Stimulated activated naive CD8-positive, alpha-beta T cell treated with anti-CD3 and anti-CD28 coated beads, Interleukin-15, amount 100 ng/mL, for 72 hours (primary cell): Measurements from ENCODE around the gene NEB.
"Not testable (repeated sequence)": the region's sequence is repeated elsewhere in the genome, so short reads cannot be mapped to it uniquely, and the experiment has no call there.

ENCODE experiments used
- ATAC-seq: fragments of 150-1000 bp; cut with Tn5 transposase; 2 replicates; pipeline ENCODE4 v1.10.0; 2021; ENCODE audit warnings: mild to moderate bottlenecking, moderate library complexity
- DNase-seq, 2 donors: peaks; one replicate each; pipeline ENCODE4 v3.0.0; 2021 to 2022
- H3K27ac Mint-ChIP-seq, 2 donors: one replicate each; pipeline ENCODE4 v1.8.0; 2022; ENCODE audit warnings: mild to moderate bottlenecking in 2 of 2, mixed read lengths in 2 of 2, moderate library complexity in 2 of 2
- H3K27me3 Mint-ChIP-seq: one replicate; pipeline ENCODE4 v1.8.0; 2022; ENCODE audit warnings: mixed read lengths
- H3K4me1 Mint-ChIP-seq: one replicate; pipeline ENCODE4 v1.8.0; 2022; ENCODE audit warnings: mild to moderate bottlenecking, mixed read lengths
- H3K4me3 Mint-ChIP-seq, 2 donors: one replicate each; pipeline ENCODE4 v1.8.0; 2022; ENCODE audit warnings: mild to moderate bottlenecking in 2 of 2, mixed read lengths in 2 of 2, moderate library complexity in 1 of 2
- H3K9me3 Mint-ChIP-seq, 2 donors: one replicate each; pipeline ENCODE4 v1.8.0; 2022; ENCODE audit warnings: mixed read lengths in 2 of 2

The NEB gene

DNA sequence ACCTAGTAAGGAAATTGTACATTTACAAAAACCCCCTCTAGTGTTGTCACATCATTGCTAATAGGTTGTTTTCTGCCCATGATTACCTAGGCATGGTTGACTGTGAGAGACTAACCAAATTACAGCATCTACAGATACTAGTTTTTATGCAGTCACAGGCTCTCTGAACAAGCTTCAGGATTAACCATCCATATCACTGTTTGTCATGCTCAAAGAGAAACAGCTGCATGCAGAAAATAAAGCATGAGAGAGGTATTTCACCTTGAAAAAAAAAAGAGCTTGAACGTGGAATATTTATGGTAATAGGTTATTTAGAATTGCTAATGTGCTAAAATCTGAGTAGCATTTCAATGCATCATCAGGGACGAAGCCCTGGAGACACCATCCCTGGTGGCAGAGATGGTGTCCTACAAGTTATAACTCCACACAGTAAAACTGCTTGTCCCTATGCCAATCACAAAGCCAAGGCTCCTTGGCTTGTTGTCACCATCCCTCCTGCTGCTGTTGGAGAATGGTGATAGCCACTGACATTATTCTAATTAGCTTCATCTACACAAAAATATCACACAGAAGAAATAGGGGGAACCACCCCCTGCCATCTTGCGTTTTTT, 5.4 kb downstream of the NEB start:
- no peak for ATAC-seq
- Mint-ChIP-seq H3K9me3 (peaks cover 0 to 3% of the 10 kb centered on the region in 2 donors), H3K4me1 (no peaks in the 10 kb centered on the region), H3K27me3 (no peaks in the 10 kb centered on the region), H3K27ac (no peak overlapping the region), H3K4me3 (no peak overlapping the region)
- no peak for DNase-seq

- no peak for DNase-seq
- no peaks in the 10 kb centered on the region for H3K4me1 Mint-ChIP-seq
- no peak overlapping the region for H3K4me3 Mint-ChIP-seq
- H3K27ac Mint-ChIP-seq, result no peak overlapping the region
- H3K9me3 Mint-ChIP-seq, result peaks cover 0 to 5% of the 10 kb centered on the region in 2 donors
- no peak for ATAC-seq
- H3K27me3 Mint-ChIP-seq, result no peaks in the 10 kb centered on the region
Measured at GRCh38 chr2:151727593-151728552, 6.4 kb downstream of the NEB start.

GRCh38 chr2:151721161-151721560, 13.1 kb downstream of the NEB start:
- DNase-seq, result no peak
- H3K27me3 Mint-ChIP-seq, result no peaks in the 10 kb centered on the region
- no peak overlapping the region for H3K4me3 Mint-ChIP-seq
- no peaks in the 10 kb centered on the region for H3K4me1 Mint-ChIP-seq
- ATAC-seq, result no peak
- peaks cover 0 to 10% of the 10 kb centered on the region in 2 donors for H3K9me3 Mint-ChIP-seq
- H3K27ac Mint-ChIP-seq, result no peak overlapping the region

- Mint-ChIP-seq H3K27ac (peak overlapping the region in 1 of 2 donors; percentile 21), H3K4me3 (no peak overlapping the region), H3K9me3 (peaks cover 0 to 10% of the 10 kb centered on the region in 2 donors), H3K27me3 (no peaks in the 10 kb centered on the region), H3K4me1 (no peaks in the 10 kb centered on the region)
- ATAC-seq (no peak), DNase-seq (no peak)
Measured at GRCh38 chr2:151720521-151720920, 13.8 kb downstream of the NEB start.

- Mint-ChIP-seq H3K4me3 (no peak overlapping the region), H3K9me3 (peaks cover 0 to 6% of the 10 kb centered on the region in 2 donors), H3K4me1 (no peaks in the 10 kb centered on the region), H3K27me3 (no peaks in the 10 kb centered on the region), H3K27ac (no peak overlapping the region)
- DNase-seq, result no peak
- no peak for ATAC-seq
Measured at GRCh38 chr2:151718796-151719195, 15.5 kb downstream of the NEB start.

DNA sequence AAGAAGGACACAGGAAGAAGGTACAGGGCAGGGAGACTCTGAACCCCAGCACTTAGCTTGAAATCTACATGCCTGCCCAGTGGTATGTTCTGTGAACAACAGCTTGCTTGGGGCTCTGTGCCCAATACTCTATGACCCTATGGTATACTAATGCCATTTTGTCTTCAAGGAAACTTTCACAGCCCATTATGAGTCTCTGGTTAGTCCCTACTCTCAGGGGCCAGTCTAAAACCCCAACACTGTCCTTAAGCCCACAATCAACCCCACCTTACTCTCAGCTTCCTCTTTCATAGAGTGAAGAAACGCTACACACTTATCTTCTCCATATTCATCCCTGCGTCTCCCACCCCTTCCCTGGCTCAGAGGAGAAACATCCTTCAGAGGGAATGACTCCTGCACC, 16.0 kb downstream of the NEB start:
- no peak overlapping the region for H3K4me3 Mint-ChIP-seq
- H3K4me1 Mint-ChIP-seq, result no peaks in the 10 kb centered on the region
- no peak for ATAC-seq

GRCh38 chr2:151716721-151717120, 17.6 kb downstream of the NEB start:
- H3K4me3 Mint-ChIP-seq, result no peak overlapping the region
- no peak for ATAC-seq

More for the DNA sequence above, 16.0 kb downstream of the NEB start:
- no peak overlapping the region for H3K27ac Mint-ChIP-seq
- no peak for DNase-seq
- peaks cover 0 to 5% of the 10 kb centered on the region in 2 donors for H3K9me3 Mint-ChIP-seq
- no peaks in the 10 kb centered on the region for H3K27me3 Mint-ChIP-seq

DNA sequence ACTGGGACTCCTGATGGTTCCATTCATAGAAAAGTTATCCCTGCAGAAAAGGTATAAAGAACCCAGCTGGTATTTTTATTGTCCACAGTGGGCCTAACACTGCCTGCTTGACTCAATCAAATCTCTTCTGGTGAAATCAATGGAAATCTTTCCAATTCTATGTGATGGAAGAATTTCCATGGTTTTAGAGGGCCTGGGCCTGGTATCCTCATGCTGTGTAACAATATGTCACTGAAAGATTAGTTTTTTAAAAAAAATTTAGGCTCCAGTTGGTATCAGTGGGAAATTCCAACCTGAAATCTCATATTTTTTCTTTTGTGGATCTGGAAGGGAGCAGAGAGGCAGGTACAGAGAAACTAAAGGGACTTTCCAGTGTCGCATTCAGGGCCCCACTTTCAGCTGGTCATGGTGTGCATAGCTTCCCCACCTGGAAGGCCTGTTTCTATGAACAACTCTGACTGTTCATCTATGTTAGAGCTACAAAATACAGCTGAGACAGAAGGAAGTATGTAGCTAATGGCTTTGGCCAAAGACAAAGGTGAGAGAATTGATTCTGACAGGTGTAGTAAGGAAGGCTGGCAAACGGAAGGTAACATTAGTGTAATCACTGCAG, 20.9 kb downstream of the NEB start:
- Mint-ChIP-seq H3K9me3 (no peaks in the 10 kb centered on the region), H3K4me3 (no peak overlapping the region), H3K4me1 (no peaks in the 10 kb centered on the region), H3K27me3 (no peaks in the 10 kb centered on the region), H3K27ac (no peak overlapping the region)
- ATAC-seq (no peak), DNase-seq (no peak)

More at GRCh38 chr2:151716721-151717120, 17.6 kb downstream of the NEB start:
- Mint-ChIP-seq H3K4me1 (no peaks in the 10 kb centered on the region), H3K27ac (no peak overlapping the region), H3K9me3 (peaks cover 0 to 5% of the 10 kb centered on the region in 2 donors), H3K27me3 (no peaks in the 10 kb centered on the region)
- DNase-seq, result no peak

DNA sequence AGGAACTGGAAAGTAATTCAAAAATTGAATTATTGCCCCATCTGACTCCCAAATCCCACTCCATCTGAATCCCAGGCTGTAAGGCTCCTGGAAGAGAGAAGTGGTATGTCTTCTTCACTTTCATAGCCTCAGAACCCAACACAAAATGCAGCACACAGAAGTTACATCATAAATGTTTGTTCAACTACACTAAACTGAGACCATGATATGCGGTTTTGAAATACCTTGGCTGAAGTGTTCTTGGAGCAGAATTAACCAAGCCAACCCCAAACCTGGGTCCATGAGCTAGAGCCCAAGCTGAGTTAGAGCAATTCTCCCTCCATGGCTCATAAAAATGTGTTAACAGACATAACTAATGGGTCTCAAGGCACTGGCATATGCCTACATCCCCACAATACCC, 23.3 kb downstream of the NEB start:
- no peaks in the 10 kb centered on the region for H3K9me3 Mint-ChIP-seq
- no peak for ATAC-seq
- no peak overlapping the region for H3K4me3 Mint-ChIP-seq
- no peak for DNase-seq
- H3K27ac Mint-ChIP-seq, result no peak overlapping the region
- peaks cover 5% of the 10 kb centered on the region for H3K27me3 Mint-ChIP-seq
- no peaks in the 10 kb centered on the region for H3K4me1 Mint-ChIP-seq

- ATAC-seq (no peak), DNase-seq (no peak)
- Mint-ChIP-seq H3K27ac (no peak overlapping the region), H3K4me1 (no peaks in the 10 kb centered on the region), H3K27me3 (peaks cover 7% of the 10 kb centered on the region), H3K4me3 (no peak overlapping the region), H3K9me3 (no peaks in the 10 kb centered on the region)
Measured at GRCh38 chr2:151708788-151709187, 25.5 kb downstream of the NEB start.

DNA sequence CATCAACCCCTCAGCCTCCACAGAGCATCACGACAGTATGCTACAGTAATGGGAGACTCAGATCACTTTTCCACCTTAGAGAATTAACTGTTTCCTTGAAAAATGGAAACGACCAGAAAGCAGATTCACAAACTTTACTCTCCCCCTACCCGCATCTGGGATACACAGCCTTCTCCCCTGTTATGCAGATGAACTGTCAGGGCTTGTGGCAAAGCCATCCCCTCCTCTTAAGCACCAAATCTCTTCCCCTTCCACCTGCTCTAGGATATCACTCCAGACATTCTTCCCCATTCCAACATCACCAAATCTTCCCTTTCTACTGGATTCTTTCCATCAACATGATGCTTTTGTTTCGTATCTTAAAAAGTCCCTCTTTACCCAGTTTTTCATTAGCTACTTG, 26.4 kb downstream of the NEB start:
- Mint-ChIP-seq H3K9me3 (no peaks in the 10 kb centered on the region), H3K27me3 (peaks cover 7% of the 10 kb centered on the region), H3K4me3 (no peak overlapping the region), H3K4me1 (no peaks in the 10 kb centered on the region), H3K27ac (no peak overlapping the region)
- ATAC-seq (no peak), DNase-seq (no peak)

- not testable (repeated sequence) for DNase-seq, H3K27me3 Mint-ChIP-seq, H3K27ac Mint-ChIP-seq, H3K9me3 Mint-ChIP-seq, H3K4me3 Mint-ChIP-seq, H3K4me1 Mint-ChIP-seq, ATAC-seq
Measured at GRCh38 chr2:151704480-151704961, 29.8 kb downstream of the NEB start.

DNA sequence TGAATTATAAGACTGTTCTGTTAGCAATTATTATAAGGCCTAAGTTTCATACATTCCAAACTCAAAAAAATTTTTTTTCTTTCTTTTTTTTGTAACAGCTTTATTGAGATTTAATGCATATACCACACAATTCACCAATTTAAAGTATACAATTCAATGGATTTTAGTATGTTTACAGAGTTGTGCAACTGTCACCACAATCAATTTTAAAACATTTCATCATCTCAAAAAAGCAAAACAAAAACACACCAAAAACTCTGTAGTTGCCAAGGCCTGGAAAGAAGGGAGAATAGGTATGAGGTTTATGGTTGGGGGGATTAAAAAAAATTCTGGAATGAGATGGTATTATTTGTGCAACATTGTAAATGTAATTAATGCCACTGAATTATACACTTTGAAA, 36.1 kb downstream of the NEB start:
- not testable (repeated sequence) for ATAC-seq, H3K4me1 Mint-ChIP-seq, H3K4me3 Mint-ChIP-seq, H3K27ac Mint-ChIP-seq, H3K9me3 Mint-ChIP-seq, H3K27me3 Mint-ChIP-seq, DNase-seq

DNA sequence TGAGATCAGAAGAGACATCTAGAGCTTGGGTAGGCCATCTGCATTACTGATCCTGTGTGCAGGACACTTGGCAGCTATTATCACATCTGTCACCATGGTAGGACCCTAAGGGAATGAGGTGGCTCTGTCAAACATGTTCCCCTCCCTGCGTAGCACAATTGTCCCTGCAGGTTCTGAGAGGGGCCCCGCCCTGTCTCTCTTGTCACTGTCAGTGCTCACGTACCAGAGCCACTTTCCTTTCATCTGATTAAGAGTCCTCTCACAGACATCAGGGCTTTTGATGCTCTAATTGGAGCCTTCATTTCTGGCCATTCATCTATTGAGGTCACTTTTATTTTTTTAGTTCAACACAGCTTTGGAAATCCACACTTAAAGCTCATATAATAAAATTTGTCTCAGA, 38.5 kb downstream of the NEB start:
- Mint-ChIP-seq H3K4me1 (no peaks in the 10 kb centered on the region), H3K9me3 (no peaks in the 10 kb centered on the region), H3K4me3 (no peak overlapping the region), H3K27ac (no peak overlapping the region), H3K27me3 (no peaks in the 10 kb centered on the region)
- ATAC-seq (no peak), DNase-seq (no peak)

DNA sequence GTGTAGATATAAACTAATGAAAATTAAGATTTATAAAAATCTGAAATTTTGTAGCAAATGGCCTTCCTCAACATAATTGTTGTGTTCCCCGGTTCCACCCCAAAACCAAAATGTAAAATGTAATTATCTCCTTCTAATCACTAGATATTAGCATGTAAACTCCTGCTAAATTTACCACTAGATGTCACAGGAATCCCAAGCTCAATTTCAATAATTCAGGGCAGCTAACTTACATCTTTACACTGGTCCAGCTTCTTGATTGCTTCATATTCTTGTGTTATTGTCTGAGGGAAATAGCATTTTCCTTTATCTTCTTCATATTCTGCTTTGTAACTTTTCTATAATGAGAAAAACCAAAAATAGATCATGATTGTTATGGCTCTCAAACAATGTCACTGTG, 42.6 kb downstream of the NEB start:
- H3K27me3 Mint-ChIP-seq, result no peaks in the 10 kb centered on the region
- no peak overlapping the region for H3K4me3 Mint-ChIP-seq
- no peak overlapping the region for H3K27ac Mint-ChIP-seq
- no peaks in the 10 kb centered on the region for H3K4me1 Mint-ChIP-seq
- H3K9me3 Mint-ChIP-seq, result no peaks in the 10 kb centered on the region
- DNase-seq, result no peak
- ATAC-seq, result no peak

DNA sequence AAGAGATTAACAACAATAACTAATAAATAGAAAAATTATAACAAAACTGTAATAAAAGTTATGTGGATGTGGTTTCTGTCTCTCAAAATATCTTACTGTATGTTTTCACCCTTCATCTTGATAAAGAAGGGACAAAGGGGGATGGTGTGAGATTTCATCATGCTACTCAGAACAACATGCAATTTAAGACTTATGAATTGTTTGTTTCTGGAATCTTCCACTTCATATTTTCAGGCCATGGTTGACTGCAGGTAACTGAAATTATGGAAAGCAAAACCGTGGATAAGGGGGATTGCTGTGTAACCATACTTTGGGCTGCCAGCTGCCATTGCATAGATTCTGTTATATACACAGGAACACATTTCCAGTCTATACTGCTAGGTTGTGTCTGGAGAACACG, 45.6 kb downstream of the NEB start:
- Mint-ChIP-seq H3K27ac (no peak overlapping the region), H3K4me1 (no peaks in the 10 kb centered on the region), H3K27me3 (no peaks in the 10 kb centered on the region), H3K4me3 (no peak overlapping the region), H3K9me3 (no peaks in the 10 kb centered on the region)
- DNase-seq (no peak), ATAC-seq (no peak)
